ENCODE measurements around the gene BANP.
"Not testable (repeated sequence)": the region's sequence is repeated elsewhere in the genome, so short reads cannot be mapped to it uniquely, and the experiment has no call there.

DNA sequence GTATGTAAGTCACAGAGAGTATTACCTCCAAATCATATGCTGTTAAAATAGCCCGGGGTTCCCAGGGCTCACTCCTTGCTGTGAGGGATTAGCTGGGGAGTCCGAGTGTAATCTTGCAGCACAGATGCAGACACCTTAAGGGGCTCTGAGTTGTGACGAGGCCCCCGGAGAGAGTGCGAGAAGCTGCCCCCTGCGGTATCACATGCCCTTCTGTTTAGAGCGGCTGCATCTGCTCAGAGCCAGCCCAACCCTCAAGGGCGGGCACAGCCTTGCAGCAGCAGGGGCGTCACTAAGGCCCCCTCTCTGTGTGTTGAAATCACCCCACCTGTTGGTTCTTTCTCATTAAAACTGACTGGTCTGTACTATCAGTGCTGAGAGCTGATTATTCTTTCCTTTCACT, 37.4 kb downstream of the BANP start:
- not testable (repeated sequence) for TF ChIP-seq CTCF, EZH2, EZH2phosphoT487 (IDR thresholded peaks at IDR 0.05)

Measured in neural progenitor cell (in vitro differentiated cells).